ENCODE data around the gene ELMO2.

DNA sequence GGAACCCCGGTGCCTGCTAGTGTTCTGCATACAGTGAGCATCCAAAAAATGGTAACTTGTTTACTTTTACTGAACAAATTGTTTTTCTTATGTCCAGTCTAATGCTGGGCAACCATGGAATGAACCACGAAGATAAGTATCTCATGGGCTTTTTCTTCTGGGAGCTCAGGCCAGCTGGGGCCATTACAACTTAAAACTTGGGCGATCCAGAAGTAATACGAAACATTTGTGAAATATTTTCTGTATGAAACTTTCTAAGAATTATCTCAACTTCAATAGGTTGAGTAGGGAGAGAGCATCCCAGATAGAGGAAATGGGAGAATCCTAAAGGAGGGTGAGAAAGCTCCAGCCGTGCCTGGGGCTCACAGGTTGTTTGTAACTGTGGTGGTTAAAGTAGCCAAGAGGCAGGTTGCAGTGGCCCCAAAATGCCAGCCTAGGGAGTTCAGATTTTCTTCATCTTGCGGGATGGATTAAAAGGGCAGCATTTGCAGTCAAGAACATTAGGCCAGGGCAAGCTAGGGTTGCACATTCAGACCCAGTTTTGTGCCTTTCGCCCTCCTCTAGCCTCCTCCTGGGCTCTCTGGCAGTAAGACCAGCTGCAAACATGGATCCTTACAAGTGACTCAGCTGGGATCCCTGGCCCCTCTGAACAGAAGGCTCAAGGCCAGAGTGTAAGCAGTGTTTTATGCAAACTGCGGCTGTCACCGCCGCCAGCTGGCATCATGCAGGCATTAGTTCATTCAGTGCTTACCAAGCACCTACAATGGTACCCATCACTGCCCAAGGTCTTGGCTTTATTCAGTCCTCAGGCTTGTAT, 41.5 kb downstream of the ELMO2 start:
- no peak for TF ChIP-seq POLR2A (IDR thresholded peaks at IDR 0.05)
- TF ChIP-seq, protein P1, sequence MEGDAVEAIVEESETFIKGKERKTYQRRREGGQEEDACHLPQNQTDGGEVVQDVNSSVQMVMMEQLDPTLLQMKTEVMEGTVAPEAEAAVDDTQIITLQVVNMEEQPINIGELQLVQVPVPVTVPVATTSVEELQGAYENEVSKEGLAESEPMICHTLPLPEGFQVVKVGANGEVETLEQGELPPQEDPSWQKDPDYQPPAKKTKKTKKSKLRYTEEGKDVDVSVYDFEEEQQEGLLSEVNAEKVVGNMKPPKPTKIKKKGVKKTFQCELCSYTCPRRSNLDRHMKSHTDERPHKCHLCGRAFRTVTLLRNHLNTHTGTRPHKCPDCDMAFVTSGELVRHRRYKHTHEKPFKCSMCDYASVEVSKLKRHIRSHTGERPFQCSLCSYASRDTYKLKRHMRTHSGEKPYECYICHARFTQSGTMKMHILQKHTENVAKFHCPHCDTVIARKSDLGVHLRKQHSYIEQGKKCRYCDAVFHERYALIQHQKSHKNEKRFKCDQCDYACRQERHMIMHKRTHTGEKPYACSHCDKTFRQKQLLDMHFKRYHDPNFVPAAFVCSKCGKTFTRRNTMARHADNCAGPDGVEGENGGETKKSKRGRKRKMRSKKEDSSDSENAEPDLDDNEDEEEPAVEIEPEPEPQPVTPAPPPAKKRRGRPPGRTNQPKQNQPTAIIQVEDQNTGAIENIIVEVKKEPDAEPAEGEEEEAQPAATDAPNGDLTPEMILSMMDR (IDR thresholded peaks at IDR 0.05): no peak
- TF ChIP-seq POLR2AphosphoS5 (IDR thresholded peaks at IDR 0.05): no peak
- TF ChIP-seq EP300 (IDR thresholded peaks at IDR 0.05): no peak
